Neural cell (in vitro differentiated cells): Measurements from ENCODE around the gene GTF3C2.

Experiments
- CTCF ChIP-seq: fragments of 450-650 bp; IDR thresholded peaks from 2 replicates; pipeline ENCODE4 v1.5.1; 2014; ENCODE audit warnings: antibody characterized with exemption, mild to moderate bottlenecking, moderate library complexity; ENCODE audit not compliant: poor library complexity, severe bottlenecking
- RAD21 ChIP-seq: fragments of 450-650 bp; conservative IDR thresholded peaks from 2 replicates; pipeline ENCODE4 v1.6.1; 2014; ENCODE audit warnings: antibody characterized with exemption, mild to moderate bottlenecking, moderate library complexity
- TAF1 ChIP-seq: IDR thresholded peaks from 2 replicates; pipeline ENCODE4 v1.6.1; 2012; ENCODE audit warnings: low read depth

- TF ChIP-seq RAD21 (no peak), CTCF (no peak), TAF1 (no peak)
Measured at GRCh38 chr2:27304488-27305240, 51.9 kb downstream of the GTF3C2 start.
